Fibroblast of skin of right biceps (primary cell): Measurements from ENCODE around the gene F11R.
A peak's percentile ranks its signal among the peaks of the same experiment; 100 is the strongest.
"Not testable (repeated sequence)": the region's sequence is repeated elsewhere in the genome, so short reads cannot be mapped to it uniquely, and the experiment has no call there.

Source experiments
- DNase-seq: peaks from one replicate; pipeline ENCODE4 v3.0.0-alpha.2; 2013

Gene F11R

GRCh38 chr1:160961419-160961818 is 59.5 kb downstream of the F11R start:
- DNase-seq, result no peak

GRCh38 chr1:160956966-160957365 is 64.0 kb downstream of the F11R start:
- no peak for DNase-seq

GRCh38 chr1:160954158-160955104 is 66.5 kb downstream of the F11R start, which contains the start of gene ITLN2:
TSS of gene ITLN2 (minus strand) at chr1:160954809. CDS start at chr1:160954741, 68 bp downstream.
- DNase-seq, result peak; percentile 23

- no peak for DNase-seq
Measured at GRCh38 chr1:160953030-160953429, 67.9 kb downstream of the F11R start.

GRCh38 chr1:160952129-160952510 is 68.8 kb downstream of the F11R start:
- no peak for DNase-seq

- DNase-seq, result peak; percentile 37
Measured at GRCh38 chr1:160951443-160952128, 69.4 kb downstream of the F11R start.

- no peak for DNase-seq
Measured at GRCh38 chr1:160950657-160951056, 70.3 kb downstream of the F11R start.

- no peak for DNase-seq
Measured at GRCh38 chr1:160949881-160950280, 71.1 kb downstream of the F11R start.

- DNase-seq, result not testable (repeated sequence)
Measured at GRCh38 chr1:160949216-160949880, 71.6 kb downstream of the F11R start.

- DNase-seq, result not testable (repeated sequence)
Measured at GRCh38 chr1:160947174-160947759, 73.7 kb downstream of the F11R start.

GRCh38 chr1:160945881-160946280 is 75.1 kb downstream of the F11R start:
- not testable (repeated sequence) for DNase-seq
